IgD-negative memory B cell (primary cell): ENCODE measurements around the gene OGFOD3. TPM values are rescaled to one million over a fixed set of nuclear protein-coding genes. Genes with fewer than 3 reads are reported as not detected.
"Not testable (repeated sequence)": the region's sequence is repeated elsewhere in the genome, so short reads cannot be mapped to it uniquely, and the experiment has no call there.

Source experiments
- H3K27ac Mint-ChIP-seq, 3 donors: one replicate each; pipeline ENCODE4 v1.8.0; 2020 to 2022; ENCODE audit warnings: mild to moderate bottlenecking in 3 of 3, mixed read lengths in 3 of 3, moderate library complexity in 1 of 3
- H3K27me3 Mint-ChIP-seq: one replicate; pipeline ENCODE4 v1.8.0; 2021; ENCODE audit warnings: mixed read lengths
- H3K36me3 Mint-ChIP-seq: one replicate; pipeline ENCODE4 v1.8.0; 2020; ENCODE audit warnings: mild to moderate bottlenecking, mixed read lengths
- H3K4me1 Mint-ChIP-seq, 3 donors: one replicate each; pipeline ENCODE4 v1.8.0; 2020 to 2022; ENCODE audit warnings: mixed read lengths in 3 of 3, mild to moderate bottlenecking in 1 of 3
- H3K4me3 Mint-ChIP-seq, 4 donors: one replicate each; pipeline ENCODE4 v1.8.0; 2020 to 2022; ENCODE audit warnings: mild to moderate bottlenecking in 4 of 4, mixed read lengths in 4 of 4, moderate library complexity in 3 of 4
- H3K9me3 Mint-ChIP-seq, 3 donors: one replicate each; pipeline ENCODE4 v1.8.0; 2020 to 2021; ENCODE audit warnings: mixed read lengths in 3 of 3, mild to moderate bottlenecking in 1 of 3
- polyA plus RNA-seq: library from polyadenylated mRNA; unstranded; fragments of 300-500 nt; fragmentation: Illumina TruSeq; gene quantifications from one replicate; pipeline ENCODE4 v1.2.3, GENCODE V29; 2021

OGFOD3 gene
- polyA plus RNA-seq, 1 donor from 2014 or later, result 33.2 TPM

GRCh38 chr17:82385559-82386254, 32.7 kb downstream of the OGFOD3 start:
- no peak overlapping the region for H3K4me3 Mint-ChIP-seq
- H3K27ac Mint-ChIP-seq, result no peak overlapping the region
- H3K4me1 Mint-ChIP-seq, result peaks cover 0 to 2% (median 0%) of the 10 kb centered on the region in 3 donors
- no peaks in the 10 kb centered on the region for H3K9me3 Mint-ChIP-seq
- peaks cover 13% of the 10 kb centered on the region for H3K27me3 Mint-ChIP-seq
- peaks cover 2% of the 10 kb centered on the region for H3K36me3 Mint-ChIP-seq

- no peak overlapping the region for H3K4me3 Mint-ChIP-seq
- no peak overlapping the region for H3K27ac Mint-ChIP-seq
- peaks cover 2% of the 10 kb centered on the region for H3K36me3 Mint-ChIP-seq
- no peaks in the 10 kb centered on the region for H3K9me3 Mint-ChIP-seq
- H3K27me3 Mint-ChIP-seq, result peaks cover 13% of the 10 kb centered on the region
- peaks cover 0 to 3% (median 2%) of the 10 kb centered on the region in 3 donors for H3K4me1 Mint-ChIP-seq
These were observed 33.5 kb downstream of the OGFOD3 start for GRCh38 chr17:82384730-82385481.

GRCh38 chr17:82384051-82384729, 34.2 kb downstream of the OGFOD3 start:
- Mint-ChIP-seq H3K36me3 (peaks cover 2% of the 10 kb centered on the region), H3K27ac (no peak overlapping the region)

GRCh38 chr17:82383411-82383810, 35.0 kb downstream of the OGFOD3 start:
- Mint-ChIP-seq H3K4me1 (peaks cover 0 to 3% (median 2%) of the 10 kb centered on the region in 3 donors), H3K9me3 (no peaks in the 10 kb centered on the region), H3K4me3 (no peak overlapping the region), H3K27me3 (peaks cover 16% of the 10 kb centered on the region), H3K27ac (no peak overlapping the region), H3K36me3 (no peaks in the 10 kb centered on the region)

More at GRCh38 chr17:82384051-82384729, 34.2 kb downstream of the OGFOD3 start:
- Mint-ChIP-seq H3K9me3 (no peaks in the 10 kb centered on the region), H3K4me1 (peaks cover 0 to 3% (median 2%) of the 10 kb centered on the region in 3 donors), H3K4me3 (no peak overlapping the region), H3K27me3 (peaks cover 13% of the 10 kb centered on the region)

GRCh38 chr17:82382933-82383255, 35.5 kb downstream of the OGFOD3 start:
- Mint-ChIP-seq H3K9me3 (no peaks in the 10 kb centered on the region), H3K4me1 (peaks cover 0 to 3% (median 2%) of the 10 kb centered on the region in 3 donors), H3K36me3 (no peaks in the 10 kb centered on the region), H3K4me3 (no peak overlapping the region), H3K27me3 (peaks cover 16% of the 10 kb centered on the region), H3K27ac (no peak overlapping the region)

- H3K9me3 Mint-ChIP-seq, H3K27ac Mint-ChIP-seq, H3K36me3 Mint-ChIP-seq, H3K4me3 Mint-ChIP-seq, H3K4me1 Mint-ChIP-seq: not testable (repeated sequence)
- H3K27me3 Mint-ChIP-seq, result peaks cover 16% of the 10 kb centered on the region
These were observed 36.0 kb downstream of the OGFOD3 start for GRCh38 chr17:82382220-82382932.

- not testable (repeated sequence) for H3K9me3 Mint-ChIP-seq, H3K36me3 Mint-ChIP-seq, H3K4me1 Mint-ChIP-seq
- H3K27me3 Mint-ChIP-seq, result peaks cover 15% of the 10 kb centered on the region
- H3K27ac Mint-ChIP-seq, result peak overlapping the region in 1 of 3 donors; percentile 27
- peak overlapping the region in 1 of 4 donors; percentile 2 for H3K4me3 Mint-ChIP-seq
These were observed 36.7 kb downstream of the OGFOD3 start for GRCh38 chr17:82381703-82382009.

GRCh38 chr17:82380860-82381702, 37.3 kb downstream of the OGFOD3 start:
- peaks cover 19% of the 10 kb centered on the region for H3K27me3 Mint-ChIP-seq
- H3K27ac Mint-ChIP-seq, result peak overlapping the region in 1 of 3 donors; percentile 27

GRCh38 chr17:82378741-82379021, 39.7 kb downstream of the OGFOD3 start:
- Mint-ChIP-seq H3K27ac (no peak overlapping the region), H3K4me3 (no peak overlapping the region), H3K36me3 (no peaks in the 10 kb centered on the region), H3K27me3 (peaks cover 19% of the 10 kb centered on the region), H3K4me1 (peaks cover 0 to 3% (median 2%) of the 10 kb centered on the region in 3 donors), H3K9me3 (no peaks in the 10 kb centered on the region)

More at GRCh38 chr17:82380860-82381702, 37.3 kb downstream of the OGFOD3 start:
- Mint-ChIP-seq H3K4me1 (peaks cover 0 to 3% (median 2%) of the 10 kb centered on the region in 3 donors), H3K4me3 (peak overlapping the region in 1 of 4 donors; percentile 2), H3K9me3 (no peaks in the 10 kb centered on the region), H3K36me3 (no peaks in the 10 kb centered on the region)

GRCh38 chr17:82377924-82378740, 40.3 kb downstream of the OGFOD3 start:
- H3K9me3 Mint-ChIP-seq, result no peaks in the 10 kb centered on the region
- H3K27me3 Mint-ChIP-seq, result peaks cover 19% of the 10 kb centered on the region
- no peak overlapping the region for H3K27ac Mint-ChIP-seq

GRCh38 chr17:82377294-82377693, 41.1 kb downstream of the OGFOD3 start:
- not testable (repeated sequence) for H3K36me3 Mint-ChIP-seq, H3K9me3 Mint-ChIP-seq, H3K27ac Mint-ChIP-seq

More at GRCh38 chr17:82377924-82378740, 40.3 kb downstream of the OGFOD3 start:
- Mint-ChIP-seq H3K4me1 (peaks cover 2 to 5% (median 3%) of the 10 kb centered on the region in 3 donors), H3K4me3 (no peak overlapping the region), H3K36me3 (no peaks in the 10 kb centered on the region)

GRCh38 chr17:82376042-82376730, 42.2 kb downstream of the OGFOD3 start:
- peaks cover 6 to 8% (median 7%) of the 10 kb centered on the region in 3 donors for H3K4me1 Mint-ChIP-seq
- no peaks in the 10 kb centered on the region for H3K36me3 Mint-ChIP-seq
- peak overlapping the region in 1 of 3 donors; percentile 31 for H3K27ac Mint-ChIP-seq
- no peaks in the 10 kb centered on the region for H3K9me3 Mint-ChIP-seq
- peaks cover 22% of the 10 kb centered on the region for H3K27me3 Mint-ChIP-seq
- no peak overlapping the region for H3K4me3 Mint-ChIP-seq

More at GRCh38 chr17:82377294-82377693, 41.1 kb downstream of the OGFOD3 start:
- H3K4me1 Mint-ChIP-seq, H3K4me3 Mint-ChIP-seq: not testable (repeated sequence)
- H3K27me3 Mint-ChIP-seq, result peaks cover 27% of the 10 kb centered on the region

GRCh38 chr17:82375359-82376041, 42.9 kb downstream of the OGFOD3 start:
- Mint-ChIP-seq H3K9me3 (no peaks in the 10 kb centered on the region), H3K27ac (no peak overlapping the region), H3K36me3 (no peaks in the 10 kb centered on the region), H3K27me3 (peaks cover 26% of the 10 kb centered on the region), H3K4me1 (peaks cover 8 to 14% (median 9%) of the 10 kb centered on the region in 3 donors), H3K4me3 (no peak overlapping the region)
